Measurements from ENCODE around the gene TMEM175. TPM values are rescaled to one million over a fixed set of nuclear protein-coding genes. Genes with fewer than 3 reads are reported as not detected.

Gene TMEM175
- 6.8 and 10.8 TPM in 2 replicates for total RNA-seq

GRCh38 chr4:931960-932712, at the start of gene TMEM175, which contains the start of gene GAK:
Gene TMEM175, plus strand, starts transcription at chr4:932460. Its CDS starts 15,280 bp downstream, at chr4:947740.
Gene GAK, minus strand, starts transcription at chr4:932316. Its CDS starts 129 bp downstream, at chr4:932187.

GRCh38 chr4:973431-974397, 41.5 kb downstream of the TMEM175 start, which contains the start of gene DGKQ:
Gene DGKQ, minus strand, starts transcription at chr4:973569. Its CDS starts 87 bp downstream, at chr4:973482.

GRCh38 chr4:986879-987623, 54.8 kb downstream of the TMEM175 start, which contains the start of gene IDUA:
Gene IDUA, plus strand, starts transcription at chr4:987044. Its CDS starts 41 bp downstream, at chr4:987085.

GRCh38 chr4:993111-994029, 61.1 kb downstream of the TMEM175 start, which contains the start of gene SLC26A1:
Gene SLC26A1, minus strand, starts transcription at chr4:993404. Its CDS starts 1,701 bp downstream, at chr4:991703.

Other genes starting within 250 kb of the TMEM175 start
- 5.6 and 8.5 TPM in 2 replicates for gene SLC49A3, start 243.3 kb upstream of the TMEM175 start, total RNA-seq
- gene PCGF3, start 226.6 kb upstream of the TMEM175 start, total RNA-seq, result 64.0 and 67.6 TPM in 2 replicates
- 0.10 and 0.33 TPM in 2 replicates for gene CPLX1, start 106.3 kb upstream of the TMEM175 start, total RNA-seq
- gene GAK, start 144 bp upstream of the TMEM175 start, total RNA-seq, result 78.7 and 83.8 TPM in 2 replicates
- 19.1 and 19.9 TPM in 2 replicates for gene DGKQ, start 41.1 kb downstream of the TMEM175 start, total RNA-seq
- 13.7 and 18.0 TPM in 2 replicates for gene IDUA, start 54.6 kb downstream of the TMEM175 start, total RNA-seq
- gene SLC26A1, start 60.9 kb downstream of the TMEM175 start, total RNA-seq, result under 0.01 and 0.19 TPM in 2 replicates
- gene FGFRL1, start 79.2 kb downstream of the TMEM175 start, total RNA-seq, result 19.5 and 25.8 TPM in 2 replicates
- 0.48 and 5.9 TPM in 2 replicates for gene RNF212, start 181.1 kb downstream of the TMEM175 start, total RNA-seq
- 0.65 and 1.3 TPM in 2 replicates for gene SPON2, start 240.1 kb downstream of the TMEM175 start, total RNA-seq

Measured in vein endothelial cell (primary cell).